GM12878 (cell line): Measurements from ENCODE around the gene CD63. TPM values are rescaled to one million over a fixed set of nuclear protein-coding genes. Genes with fewer than 3 reads are reported as not detected.
A peak's percentile ranks its signal among the peaks of the same experiment; 100 is the strongest.

Experiments used
- ATAC-seq: fragments of 200-7000 bp; cut with Tn5 transposase; 3 replicates; pipeline ENCODE4 v1.9.1; 2020; ENCODE audit warnings: mild to moderate bottlenecking, moderate library complexity
- BruUV-seq: library from RNA; stranded (reverse); fragments of 400-500 nt; replicated peaks from 2 replicates; lab custom pipeline; 2021; lab: Mats Ljungman, UMichigan
- CTCF ChIA-PET: fragments of 300-600 bp; sonication (Branson Sonifier 250); formaldehyde crosslinking; extraction: SDS; loops from one replicate; lab custom pipeline; 2021; ENCODE audit warnings: inconsistent platforms; lab: Yijun Ruan, JAX
- POLR2A ChIA-PET: fragments of 350-600 bp; formaldehyde crosslinking; extraction: SDS; loops from one replicate; lab custom pipeline; 2021; ENCODE audit warnings: inconsistent platforms; lab: Charles Lee
- RAD21 ChIA-PET: fragments of 300-600 bp; sonication (Branson Sonifier 250); formaldehyde crosslinking; loops from one replicate; lab custom pipeline; 2023; ENCODE audit warnings: antibody characterized with exemption; ENCODE audit not compliant: unreplicated experiment; lab: Charles Lee
- SMC1A ChIA-PET: fragments of 300-600 bp; sonication (Branson Sonifier 250); formaldehyde crosslinking; loops from one replicate; lab custom pipeline; 2023; ENCODE audit not compliant: unreplicated experiment, uncharacterized antibody; lab: Charles Lee
- DNase-seq: peaks from one replicate; pipeline ENCODE4 v3.0.0-alpha.2; 2011; ENCODE audit warnings: low read depth, low spot score
- FAIRE-seq: peaks from 3 replicates; lab custom pipeline; 2011; peaks lifted over from hg19 to GRCh38; lab: Jason Lieb, UNC
- H2AFZ ChIP-seq: 2 replicates; pipeline ENCODE4 v1.6.0; 2011; ENCODE audit warnings: low read depth, low read length, control low read depth; ENCODE audit not compliant: control insufficient read depth
- H3K27ac ChIP-seq: 2 replicates; pipeline ENCODE4 v1.5.1; 2011; ENCODE audit warnings: control low read depth; ENCODE audit not compliant: control insufficient read depth, insufficient read depth
- H3K27me3 ChIP-seq, 2 experiments: replicated peaks in 1 of 2; 2 replicates each; pipeline versions ENCODE4 v1.6.0 to v1.6.1; 2011; ENCODE audit warnings: low read length in 1 of 2; ENCODE audit not compliant: control insufficient read depth in 2 of 2, insufficient read depth in 2 of 2
- H3K36me3 ChIP-seq, 2 experiments: 2 replicates each; pipeline ENCODE4 v1.5.1; 2011; ENCODE audit warnings: low read length in 1 of 2; ENCODE audit not compliant: control insufficient read depth in 2 of 2, insufficient read depth in 2 of 2
- H3K4me1 ChIP-seq: 2 replicates; pipeline ENCODE4 v1.6.1; 2011; ENCODE audit warnings: mild to moderate bottlenecking, low read length, moderate library complexity, mixed read lengths; ENCODE audit not compliant: control insufficient read depth, insufficient read depth
- H3K4me2 ChIP-seq: 2 replicates; pipeline ENCODE4 v1.6.0; 2011; ENCODE audit warnings: control low read depth; ENCODE audit not compliant: control insufficient read depth, insufficient read depth
- H3K4me3 ChIP-seq: fragments of 200-600 bp; sonication (generic); 2 replicates; pipeline ENCODE4 v1.5.1; 2016
- H3K79me2 ChIP-seq: 2 replicates; pipeline ENCODE4 v1.6.0; 2011; ENCODE audit warnings: low read length; ENCODE audit not compliant: control insufficient read depth, insufficient read depth
- H3K9ac ChIP-seq: 2 replicates; pipeline ENCODE4 v1.8.0; 2011; ENCODE audit warnings: low read length, control low read depth, mixed read lengths; ENCODE audit not compliant: control insufficient read depth, insufficient read depth
- H3K9me3 ChIP-seq: replicated peaks from 3 replicates; pipeline ENCODE4 v1.5.1; 2011; ENCODE audit warnings: mild to moderate bottlenecking, low read length; ENCODE audit not compliant: control insufficient read depth, insufficient read depth
- H4K20me1 ChIP-seq: 2 replicates; pipeline ENCODE4 v1.6.0; 2011; ENCODE audit not compliant: control insufficient read depth, insufficient read depth
- CREM ChIP-seq: IDR thresholded peaks from 2 replicates; pipeline ENCODE4 v1.6.1; 2014; ENCODE audit warnings: antibody characterized with exemption, low read depth
- EZH2 ChIP-seq: IDR thresholded peaks from 2 replicates; pipeline ENCODE4 v1.6.1; 2012; ENCODE audit warnings: low read depth, mild to moderate bottlenecking, control low read depth, inconsistent platforms, low read length, borderline replicate concordance; ENCODE audit not compliant: control insufficient read depth
- FOXK2 ChIP-seq: fragments of 450-650 bp; IDR thresholded peaks from 2 replicates; pipeline ENCODE4 v1.6.1; 2017; ENCODE audit warnings: mild to moderate bottlenecking, moderate library complexity
- JUNB ChIP-seq: IDR thresholded peaks from 2 replicates; pipeline ENCODE4 v1.6.1; 2016; ENCODE audit warnings: antibody characterized with exemption, mild to moderate bottlenecking
- NFXL1 ChIP-seq: fragments of 450-650 bp; IDR thresholded peaks from 2 replicates; pipeline ENCODE4 v1.6.1; 2017; ENCODE audit warnings: antibody characterized with exemption, mild to moderate bottlenecking, borderline replicate concordance
- RAD51 ChIP-seq: fragments of 450-650 bp; IDR thresholded peaks from 2 replicates; pipeline ENCODE4 v1.6.1; 2016; ENCODE audit warnings: moderate library complexity, mild to moderate bottlenecking, inconsistent platforms
- RELA ChIP-seq: fragments of 450-650 bp; IDR thresholded peaks from 2 replicates; pipeline ENCODE4 v1.8.0; 2014; ENCODE audit warnings: borderline replicate concordance; ENCODE audit not compliant: partially characterized antibody
- ZBED1 ChIP-seq: IDR thresholded peaks from 2 replicates; pipeline ENCODE4 v1.6.1; 2016; ENCODE audit warnings: borderline replicate concordance
- WGBS: methylation state at CpG from one replicate; pipeline ENCODE4 v1.1.6; 2016; ENCODE audit warnings: low lambda C conversion rate; ENCODE audit not compliant: insufficient replicate concordance, insufficient coverage; ENCODE audit errors: missing lambda C conversion rate; 5-methylcytosine and 5-hydroxymethylcytosine counted together
- in situ Hi-C: fragments of 300-500 bp; cut with MboI; formaldehyde crosslinking; loops from 9 replicates; pipeline ENCODE4 v1.14.3; 2018; ENCODE audit warnings: mixed read lengths
- intact Hi-C: fragments of 100-400 bp; cut with micrococcal nuclease; formaldehyde crosslinking; loops from one replicate; pipeline ENCODE4 v1.14.2; 2022; ENCODE audit not compliant: unreplicated experiment
- polyA plus RNA-seq, 11 experiments: library from polyadenylated mRNA; depleted of rRNA in 4 of 11; unstranded in 6 of 11; stranded (reverse) in 5 of 11; fragments of >200 nt; fragmentation: Nextera tagmentation in 4 of 11; fragmentation: Illumina TruSeq in 1 of 11; extraction: Ambion mirVana in 4 of 11; extraction: Trizol in 1 of 11; gene quantifications; 1 replicate in 1 of 11; 2 replicates in 10 of 11; pipeline versions ENCODE4 v1.2.1 to v1.2.3, GENCODE V29; 2011 to 2016; ENCODE audit warnings: inconsistent platforms in 2 of 11, missing spikeins in 2 of 11, low read depth in 1 of 11
- total RNA-seq, 4 experiments: library from RNA; depleted of rRNA in 3 of 4; stranded (reverse); fragments of >200 nt in 3 of 4; fragmentation: Illumina TruSeq in 1 of 4; extraction: Trizol in 1 of 4; gene quantifications; 2 replicates each; pipeline versions ENCODE4 v1.2.1 to v1.2.3, GENCODE V29; 2013 to 2021
- TF ChIP-seq, protein P1 (sequence below): IDR thresholded peaks from 2 replicates; pipeline ENCODE4 v1.6.1; 2012; ENCODE audit warnings: low read depth, low read length, improper control_type of control experiment
- TF ChIP-seq, protein P2 (sequence below): IDR thresholded peaks from 2 replicates; pipeline ENCODE4 v1.6.1; 2011; ENCODE audit warnings: low read depth, low read length, improper control_type of control experiment, borderline replicate concordance
- TF ChIP-seq, protein P3 (sequence below): IDR thresholded peaks from 2 replicates; pipeline ENCODE4 v1.6.1; 2012; ENCODE audit warnings: low read depth, low read length, improper control_type of control experiment

The CD63 gene
- total and polyA plus RNA-seq, 10 of the 15 experiments (the other 5 are each of a cell fraction or from before 2014, with no cell fraction given), result 147 to 220 (median 183) TPM

DNA sequence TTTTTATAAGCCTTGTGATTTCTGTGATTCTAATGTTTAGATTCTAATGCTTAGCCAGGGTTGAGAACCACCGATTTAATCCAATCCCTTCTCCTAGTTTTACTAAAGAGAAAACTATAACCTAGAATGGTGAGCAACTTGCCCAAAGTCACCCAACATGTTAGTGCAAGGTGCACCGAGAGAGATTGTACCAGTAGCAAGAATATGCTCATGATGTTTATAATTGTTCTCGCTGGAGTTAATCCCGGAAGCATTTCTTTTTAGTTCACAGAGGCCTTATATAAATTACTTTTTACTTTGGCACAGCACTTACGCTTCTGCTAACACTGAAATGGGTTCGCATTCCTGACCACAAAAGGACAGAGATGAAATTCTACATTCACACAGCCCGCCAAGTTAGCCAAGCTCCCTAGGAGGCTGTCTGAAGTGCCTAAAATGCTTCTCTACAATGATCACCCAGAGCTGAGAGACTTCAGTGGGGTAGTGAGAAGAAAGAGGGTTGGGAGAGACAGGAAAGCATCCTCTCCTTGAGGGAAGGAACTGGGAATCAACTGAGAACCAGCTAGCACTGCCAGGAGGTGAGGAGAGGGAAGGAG lies 13.5 kb downstream of the CD63 start:
- WGBS, result 62% methylated on average over 7 of the region's 7 CpGs
- intact Hi-C loops, result no loop called here
- Histone ChIP-seq H3K27me3 (no peaks in the 10 kb centered on the region), H3K4me2 (peak overlapping the region; percentile 100), H4K20me1 (no peaks in the 10 kb centered on the region), H3K27ac (peak overlapping the region; percentile 95), H3K4me3 (peak overlapping the region; percentile 81), H3K4me1 (peaks cover 20% of the 10 kb centered on the region), H3K9me3 (no peaks in the 10 kb centered on the region), H2AFZ (peak overlapping the region; percentile 99), H3K79me2 (peaks cover 13% of the 10 kb centered on the region), H3K9ac (peak overlapping the region; percentile 92), H3K36me3 (peaks cover 0 to 2% of the 10 kb centered on the region in 2 experiments; a peak in 1 of 4 replicates)
- BruUV-seq, result TSS peak; percentile 79
- CTCF ChIA-PET, result interaction anchor here (0.8 to 11.4 kb wide), 13 partner anchors 8 to 1316 kb away, joined by 3 to 205 read pairs (median 4); partner anchors contain the start of genes CD63 and ITGA7
- RAD21 ChIA-PET, result interaction anchor here (0.7 to 11.0 kb wide), 6 partner anchors 10 to 281 kb away, joined by 3 to 113 read pairs (median 7); partner anchors contain the start of gene CD63
- ATAC-seq (no peak), FAIRE-seq (no peak), DNase-seq (no peak)
- in situ Hi-C loops, result no loop called here
- SMC1A ChIA-PET, result interaction anchor here (0.8 to 4.0 kb wide), 9 partner anchors 9 to 70 kb away, joined by 3 to 29 read pairs (median 5); partner anchors contain the start of gene CD63
- POLR2A ChIA-PET, result interaction anchor here (1.0 to 3.5 kb wide), 5 partner anchors 13 to 115 kb away, joined by 3 to 39 read pairs (median 3); partner anchors contain the start of genes CD63 and DNAJC14
- TF ChIP-seq CREM, result no peak
- no peak for TF ChIP-seq RELA
- TF ChIP-seq JUNB, result no peak
- no peak for TF ChIP-seq ZBED1
- TF ChIP-seq NFXL1, result no peak
- TF ChIP-seq, protein P1, sequence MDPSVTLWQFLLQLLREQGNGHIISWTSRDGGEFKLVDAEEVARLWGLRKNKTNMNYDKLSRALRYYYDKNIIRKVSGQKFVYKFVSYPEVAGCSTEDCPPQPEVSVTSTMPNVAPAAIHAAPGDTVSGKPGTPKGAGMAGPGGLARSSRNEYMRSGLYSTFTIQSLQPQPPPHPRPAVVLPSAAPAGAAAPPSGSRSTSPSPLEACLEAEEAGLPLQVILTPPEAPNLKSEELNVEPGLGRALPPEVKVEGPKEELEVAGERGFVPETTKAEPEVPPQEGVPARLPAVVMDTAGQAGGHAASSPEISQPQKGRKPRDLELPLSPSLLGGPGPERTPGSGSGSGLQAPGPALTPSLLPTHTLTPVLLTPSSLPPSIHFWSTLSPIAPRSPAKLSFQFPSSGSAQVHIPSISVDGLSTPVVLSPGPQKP, result no peak
- no peak for TF ChIP-seq RAD51
- TF ChIP-seq, protein P2, sequence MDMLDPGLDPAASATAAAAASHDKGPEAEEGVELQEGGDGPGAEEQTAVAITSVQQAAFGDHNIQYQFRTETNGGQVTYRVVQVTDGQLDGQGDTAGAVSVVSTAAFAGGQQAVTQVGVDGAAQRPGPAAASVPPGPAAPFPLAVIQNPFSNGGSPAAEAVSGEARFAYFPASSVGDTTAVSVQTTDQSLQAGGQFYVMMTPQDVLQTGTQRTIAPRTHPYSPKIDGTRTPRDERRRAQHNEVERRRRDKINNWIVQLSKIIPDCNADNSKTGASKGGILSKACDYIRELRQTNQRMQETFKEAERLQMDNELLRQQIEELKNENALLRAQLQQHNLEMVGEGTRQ, result no peak
- TF ChIP-seq, protein P3, sequence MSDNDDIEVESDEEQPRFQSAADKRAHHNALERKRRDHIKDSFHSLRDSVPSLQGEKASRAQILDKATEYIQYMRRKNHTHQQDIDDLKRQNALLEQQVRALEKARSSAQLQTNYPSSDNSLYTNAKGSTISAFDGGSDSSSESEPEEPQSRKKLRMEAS, result no peak
- TF ChIP-seq EZH2, result no peak
- no peak for TF ChIP-seq FOXK2
